ENCODE data around the gene WDR76.
"Not testable (repeated sequence)": the region's sequence is repeated elsewhere in the genome, so short reads cannot be mapped to it uniquely, and the experiment has no call there.

WDR76 gene

GRCh38 chr15:43824302-43825246, 2.2 kb upstream of the WDR76 start, which contains the start of gene MFAP1:
Gene MFAP1 (minus strand): TSS chr15:43824690. CDS start chr15:43824569, 121 bp downstream.
- DNase-seq: peak; percentile 93

GRCh38 chr15:43825305-43825704, 1.5 kb upstream of the WDR76 start:
- not testable (repeated sequence) for DNase-seq

- no peak for DNase-seq
Measured at GRCh38 chr15:43826029-43826507, 734 bp upstream of the WDR76 start.

GRCh38 chr15:43828061-43828657, 1.4 kb downstream of the WDR76 start:
- no peak for DNase-seq

GRCh38 chr15:43829951-43830540, 3.2 kb downstream of the WDR76 start:
- not testable (repeated sequence) for DNase-seq

GRCh38 chr15:43830691-43831275, 4.0 kb downstream of the WDR76 start:
- DNase-seq: not testable (repeated sequence)

GRCh38 chr15:43831519-43832052, 4.8 kb downstream of the WDR76 start:
- DNase-seq: not testable (repeated sequence)

- DNase-seq: not testable (repeated sequence)
Measured at GRCh38 chr15:43832485-43832884, 5.7 kb downstream of the WDR76 start.

- DNase-seq: no peak
Measured at GRCh38 chr15:43845421-43845820, 18.6 kb downstream of the WDR76 start.

- DNase-seq: no peak
Measured at GRCh38 chr15:43851251-43851650, 24.4 kb downstream of the WDR76 start.

GRCh38 chr15:43852607-43853006, 25.8 kb downstream of the WDR76 start:
- DNase-seq: no peak

GRCh38 chr15:43854801-43855200, 28.0 kb downstream of the WDR76 start:
- DNase-seq: no peak

GRCh38 chr15:43859546-43859945, 32.7 kb downstream of the WDR76 start:
- DNase-seq: no peak

- DNase-seq: not testable (repeated sequence)
Measured at GRCh38 chr15:43866636-43867035, 39.8 kb downstream of the WDR76 start.

- DNase-seq: no peak
Measured at GRCh38 chr15:43867096-43867495, 40.3 kb downstream of the WDR76 start.

- no peak for DNase-seq
Measured at GRCh38 chr15:43868406-43868805, 41.6 kb downstream of the WDR76 start.

- no peak for DNase-seq
Measured at GRCh38 chr15:43871835-43872234, 45.0 kb downstream of the WDR76 start.

GRCh38 chr15:43872416-43873020, 45.7 kb downstream of the WDR76 start:
- DNase-seq: no peak

- DNase-seq: no peak
Measured at GRCh38 chr15:43873651-43874050, 46.8 kb downstream of the WDR76 start.

GRCh38 chr15:43876872-43877271, 50.1 kb downstream of the WDR76 start:
- no peak for DNase-seq

- DNase-seq: no peak
Measured at GRCh38 chr15:43877371-43877770, 50.6 kb downstream of the WDR76 start.

GRCh38 chr15:43878446-43878845, 51.6 kb downstream of the WDR76 start:
- no peak for DNase-seq

Data from left hindlimb (tissue), 1 donor.